ENCODE data around the gene CYTH1.
"Not testable (repeated sequence)": the region's sequence is repeated elsewhere in the genome, so short reads cannot be mapped to it uniquely, and the experiment has no call there.

CYTH1 gene

DNA sequence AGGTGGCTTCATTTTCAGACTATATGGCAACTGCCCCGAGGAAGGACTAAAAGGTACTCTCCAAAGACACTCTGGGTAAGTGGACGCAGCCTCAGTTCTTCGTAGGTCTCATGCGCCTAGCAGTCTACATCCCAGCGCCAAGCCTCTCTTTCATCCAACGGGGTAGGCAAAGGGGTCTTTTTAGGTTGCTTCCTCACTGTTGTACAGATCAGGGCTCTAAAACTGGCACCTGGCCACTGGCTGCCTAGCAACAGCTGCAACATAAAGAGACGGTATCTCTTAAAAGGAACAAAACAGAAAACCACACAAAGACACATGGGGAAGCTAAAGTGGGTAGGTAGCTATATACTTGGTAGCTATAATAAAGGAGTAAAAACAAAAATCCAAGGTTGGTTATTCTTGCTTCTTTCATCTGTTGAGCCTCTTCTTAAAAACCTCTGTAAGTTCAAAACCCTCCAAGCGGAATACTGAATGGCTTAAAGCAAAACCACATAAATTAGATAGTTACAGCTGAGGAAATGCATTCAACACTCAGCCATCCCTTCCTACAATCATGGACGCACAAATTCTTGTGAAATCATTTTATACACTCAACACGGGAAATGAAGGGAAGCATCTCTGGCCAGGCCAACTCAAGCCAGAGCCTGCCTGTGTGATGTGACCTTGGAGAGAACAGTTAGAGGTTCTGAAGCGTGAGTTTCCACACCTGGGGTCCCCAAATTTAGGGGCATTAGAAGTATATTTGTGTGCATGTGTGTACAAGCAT is 22.7 kb downstream of the CYTH1 start:
- DNase-seq, result peak; percentile 95

GRCh38 chr17:78753316-78754250 is 28.5 kb downstream of the CYTH1 start:
- DNase-seq, result no peak

- DNase-seq, result no peak
Observed at GRCh38 chr17:78751447-78752161, 30.5 kb downstream of the CYTH1 start.

DNA sequence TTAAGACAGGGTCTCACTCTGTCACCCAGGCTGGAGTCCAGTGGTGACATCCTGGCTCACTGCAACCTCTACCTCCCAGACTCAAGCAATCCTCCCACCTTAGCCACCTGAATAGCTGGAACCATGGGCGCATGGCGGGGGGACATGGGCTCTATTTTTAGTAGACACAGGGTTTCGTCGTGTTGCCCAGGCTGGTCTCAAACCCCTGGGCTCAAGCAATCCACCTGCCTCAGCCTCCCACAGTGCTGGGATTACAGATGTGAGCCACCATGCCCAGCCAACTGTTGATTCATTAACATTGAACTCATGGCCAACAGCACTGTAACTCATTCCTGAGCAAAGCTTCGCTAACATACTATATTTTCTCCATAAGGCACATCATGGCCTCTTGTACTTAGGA is 31.1 kb downstream of the CYTH1 start:
- not testable (repeated sequence) for DNase-seq

GRCh38 chr17:78748730-78749317 is 33.2 kb downstream of the CYTH1 start:
- peak; percentile 95 for DNase-seq

- peak; percentile 46 for DNase-seq
Observed at GRCh38 chr17:78748048-78748729, 33.9 kb downstream of the CYTH1 start.

GRCh38 chr17:78747488-78747887 is 34.6 kb downstream of the CYTH1 start:
- DNase-seq, result no peak

DNA sequence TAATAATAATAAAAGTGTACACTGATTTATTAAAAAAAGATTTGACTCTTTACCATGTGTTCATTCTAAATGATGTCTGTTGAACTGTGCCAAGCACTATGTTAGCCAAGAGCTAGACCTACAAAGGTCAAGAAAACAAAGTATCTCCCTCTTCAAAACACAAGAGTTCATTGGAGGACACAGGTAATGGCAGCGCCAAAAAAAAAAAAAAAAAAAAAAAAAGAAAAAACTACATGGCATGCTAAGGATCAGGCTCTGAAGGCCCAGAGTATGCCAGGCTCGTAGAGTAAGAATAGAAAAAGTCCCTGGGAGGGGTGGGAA is 35.2 kb downstream of the CYTH1 start:
- DNase-seq, result no peak

DNA sequence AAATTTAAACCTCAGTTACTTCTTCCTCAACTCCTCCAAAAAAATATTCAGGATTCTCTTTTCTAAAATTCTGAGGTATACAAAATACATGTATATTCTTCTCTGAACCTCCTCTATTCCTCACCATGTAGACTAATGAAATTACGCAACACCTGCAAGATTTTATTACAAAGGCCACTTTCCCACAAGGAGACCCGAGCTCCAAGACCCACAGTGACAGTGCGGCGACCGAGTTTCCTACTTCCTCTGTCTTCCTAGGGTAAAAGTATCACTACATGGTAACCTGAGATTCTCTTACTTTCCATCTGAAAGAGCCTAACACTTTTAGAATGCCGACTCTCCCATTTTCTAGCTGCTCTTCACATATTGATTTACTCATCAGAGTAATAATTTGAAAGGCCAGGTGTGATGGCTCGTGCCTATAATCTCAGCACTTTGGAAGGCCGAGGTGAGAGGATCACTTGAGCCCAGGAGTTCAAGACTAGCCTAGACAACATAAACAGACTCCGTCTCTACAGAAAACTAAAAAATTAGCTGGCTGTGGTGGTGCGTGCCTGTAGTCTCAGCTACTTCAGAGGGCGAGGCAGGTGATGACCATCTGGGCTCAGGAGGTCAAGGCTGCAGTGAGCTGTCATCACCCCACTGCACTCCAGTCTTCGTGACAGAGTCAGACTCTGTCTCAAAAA is 35.7 kb downstream of the CYTH1 start:
- DNase-seq, result no peak

GRCh38 chr17:78745407-78746088 is 36.5 kb downstream of the CYTH1 start:
- DNase-seq, result peak; percentile 76

- no peak for DNase-seq
Observed at GRCh38 chr17:78742901-78743300, 39.2 kb downstream of the CYTH1 start.

DNA sequence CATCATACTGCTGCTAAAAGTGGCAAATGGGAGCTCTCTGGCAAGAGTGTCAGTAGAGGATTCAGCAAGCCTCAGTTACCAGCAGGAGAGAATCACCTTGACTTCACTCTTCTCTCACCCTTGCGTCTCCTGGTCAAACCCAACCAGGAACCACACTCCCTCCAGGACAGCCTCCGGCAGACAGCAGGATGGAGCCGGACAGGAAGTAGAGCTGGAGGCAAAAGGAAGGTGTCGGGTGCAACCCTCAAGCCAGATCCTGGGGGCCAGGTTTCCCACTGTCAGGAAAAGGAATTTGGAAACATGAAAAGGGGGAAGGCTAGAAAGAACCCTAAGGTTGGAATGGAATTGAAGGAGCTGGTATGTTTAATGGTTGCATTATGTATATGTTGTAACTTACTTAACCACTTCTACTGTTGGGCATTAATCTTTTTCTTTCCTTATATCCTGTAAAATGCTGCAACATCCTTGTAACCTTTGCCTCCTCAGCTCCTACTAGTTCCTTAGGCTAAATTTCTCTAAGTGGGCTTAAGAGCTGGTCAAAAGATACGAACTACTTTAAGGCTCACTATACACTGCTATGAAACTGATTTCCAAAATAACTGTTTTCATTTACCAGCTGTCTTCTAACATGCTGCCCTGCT is 40.3 kb downstream of the CYTH1 start:
- DNase-seq, result no peak

- DNase-seq, result no peak
Observed at GRCh38 chr17:78739331-78739931, 42.6 kb downstream of the CYTH1 start.

GRCh38 chr17:78738698-78739097 is 43.4 kb downstream of the CYTH1 start:
- DNase-seq, result peak; percentile 18

GRCh38 chr17:78738278-78738677 is 43.8 kb downstream of the CYTH1 start:
- DNase-seq, result no peak

DNA sequence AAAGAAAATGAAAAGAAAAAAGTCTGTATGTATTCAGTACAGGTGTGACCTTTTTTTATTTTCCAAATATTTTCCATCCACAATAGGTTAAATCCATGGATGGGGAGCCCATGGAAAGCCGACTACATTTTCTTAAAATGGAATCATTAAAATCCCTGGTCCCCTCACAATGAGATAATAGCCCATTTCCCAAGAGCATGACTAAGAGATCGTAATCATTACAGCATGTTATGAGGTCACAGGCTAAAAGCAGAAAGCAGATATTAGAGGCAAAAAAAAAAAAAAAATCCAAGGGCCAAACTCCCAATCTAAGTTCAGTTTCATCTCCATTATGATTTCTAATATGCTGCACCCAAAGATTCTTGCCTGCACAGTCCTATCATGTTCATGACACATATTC is 44.7 kb downstream of the CYTH1 start:
- peak; percentile 73 for DNase-seq

GRCh38 chr17:78736526-78737079 is 45.5 kb downstream of the CYTH1 start:
- peak; percentile 80 for DNase-seq

- DNase-seq, result peak; percentile 47
Observed at GRCh38 chr17:78735832-78736525, 46.1 kb downstream of the CYTH1 start.
